PFSK-1 (cell line): ENCODE data around the gene SPTLC1.

Source experiments
- POLR2AphosphoS5 ChIP-seq: IDR thresholded peaks from 2 replicates; pipeline ENCODE4 v1.6.1; 2012; ENCODE audit warnings: low read depth, mild to moderate bottlenecking, control low read depth, low read length, moderate library complexity
- TAF1 ChIP-seq: IDR thresholded peaks from 2 replicates; pipeline ENCODE4 v1.6.1; 2012; ENCODE audit warnings: low read length, control low read depth, borderline replicate concordance; ENCODE audit not compliant: insufficient read depth

DNA sequence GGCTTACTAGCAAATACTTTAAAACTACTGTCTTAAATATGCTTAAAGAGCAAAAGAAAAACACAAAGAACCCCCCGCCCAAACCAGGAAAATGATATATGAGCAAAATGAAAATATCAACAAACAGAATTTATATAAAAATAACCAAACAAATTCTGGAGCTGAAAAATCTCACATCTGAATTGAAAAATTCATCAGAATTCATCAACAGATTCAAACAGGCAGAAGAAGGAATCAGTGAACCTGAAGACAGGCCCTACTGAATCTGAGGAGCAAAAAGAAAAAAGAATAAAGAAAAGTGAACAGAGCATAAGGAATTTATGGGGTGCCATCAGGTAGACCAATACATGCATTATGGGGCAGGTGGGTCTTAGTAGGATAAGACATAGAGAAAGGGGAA, 49.8 kb upstream of the SPTLC1 start:
- TF ChIP-seq POLR2AphosphoS5 (no peak), TAF1 (no peak)
